Esophagus squamous epithelium (tissue), 4 donors: ENCODE results near the gene CRNKL1.

ENCODE experiments used
- POLR2A ChIP-seq, 4 donors: fragments of 450-650 bp; IDR thresholded peaks; one replicate each; pipeline ENCODE4 v1.6.1; 2017; ENCODE audit warnings: antibody characterized with exemption in 4 of 4, mild to moderate bottlenecking in 4 of 4, moderate library complexity in 3 of 4
- TF ChIP-seq, protein P1 (sequence below), 6 experiments: fragments of 450-650 bp in 4 of 6; fragments of 200-600 bp in 2 of 6; sonication (generic) in 2 of 6; IDR thresholded peaks; one replicate each; pipeline ENCODE4 v1.5.1; 2016 to 2019; ENCODE audit warnings: antibody characterized with exemption in 6 of 6, mild to moderate bottlenecking in 4 of 6, moderate library complexity in 4 of 6

GRCh38 chr20:20073801-20074371 is 21.6 kb upstream of the CRNKL1 start:
- TF ChIP-seq, protein P1, sequence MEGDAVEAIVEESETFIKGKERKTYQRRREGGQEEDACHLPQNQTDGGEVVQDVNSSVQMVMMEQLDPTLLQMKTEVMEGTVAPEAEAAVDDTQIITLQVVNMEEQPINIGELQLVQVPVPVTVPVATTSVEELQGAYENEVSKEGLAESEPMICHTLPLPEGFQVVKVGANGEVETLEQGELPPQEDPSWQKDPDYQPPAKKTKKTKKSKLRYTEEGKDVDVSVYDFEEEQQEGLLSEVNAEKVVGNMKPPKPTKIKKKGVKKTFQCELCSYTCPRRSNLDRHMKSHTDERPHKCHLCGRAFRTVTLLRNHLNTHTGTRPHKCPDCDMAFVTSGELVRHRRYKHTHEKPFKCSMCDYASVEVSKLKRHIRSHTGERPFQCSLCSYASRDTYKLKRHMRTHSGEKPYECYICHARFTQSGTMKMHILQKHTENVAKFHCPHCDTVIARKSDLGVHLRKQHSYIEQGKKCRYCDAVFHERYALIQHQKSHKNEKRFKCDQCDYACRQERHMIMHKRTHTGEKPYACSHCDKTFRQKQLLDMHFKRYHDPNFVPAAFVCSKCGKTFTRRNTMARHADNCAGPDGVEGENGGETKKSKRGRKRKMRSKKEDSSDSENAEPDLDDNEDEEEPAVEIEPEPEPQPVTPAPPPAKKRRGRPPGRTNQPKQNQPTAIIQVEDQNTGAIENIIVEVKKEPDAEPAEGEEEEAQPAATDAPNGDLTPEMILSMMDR (IDR thresholded peaks at IDR 0.05) = no peak
- no peak for TF ChIP-seq POLR2A (IDR thresholded peaks at IDR 0.05)
